H1 (cell line): ENCODE data around the gene ALDOC.

Experiments used
- CEBPB ChIP-seq: IDR thresholded peaks from 2 replicates; pipeline ENCODE4 v1.6.1; 2012; ENCODE audit warnings: low read depth, low read length
- CREB1 ChIP-seq: IDR thresholded peaks from 2 replicates; pipeline ENCODE4 v1.6.1; 2012; ENCODE audit warnings: inconsistent platforms
- CTCF ChIP-seq, 3 experiments: IDR thresholded peaks; 1 replicate in 2 of 3; 2 replicates in 1 of 3; pipeline versions ENCODE4 v1.5.1 to v1.6.1; 2011; ENCODE audit warnings: low read length in 3 of 3, mild to moderate bottlenecking in 3 of 3, inconsistent platforms in 2 of 3, low read depth in 1 of 3, moderate library complexity in 1 of 3; ENCODE audit not compliant: insufficient read depth in 1 of 3; ENCODE audit errors: control extremely low read depth in 1 of 3
- FOSL1 ChIP-seq: IDR thresholded peaks from 2 replicates; pipeline ENCODE4 v1.6.1; 2011; ENCODE audit warnings: mild to moderate bottlenecking, low read depth, low read length, moderate library complexity; ENCODE audit not compliant: insufficient read depth
- GABPA ChIP-seq: IDR thresholded peaks from 2 replicates; pipeline ENCODE4 v1.6.1; 2011; ENCODE audit warnings: mild to moderate bottlenecking, low read length, moderate library complexity, borderline replicate concordance; ENCODE audit not compliant: insufficient read depth
- NANOG ChIP-seq: IDR thresholded peaks from 2 replicates; pipeline ENCODE4 v1.6.1; 2011; ENCODE audit warnings: low read length, low read depth, mild to moderate bottlenecking, inconsistent platforms; ENCODE audit not compliant: insufficient read depth, poor library complexity, severe bottlenecking
- USF2 ChIP-seq: IDR thresholded peaks from 2 replicates; pipeline ENCODE4 v1.6.1; 2011; ENCODE audit warnings: low read length, improper control_type of control experiment
- ZNF274 ChIP-seq: IDR thresholded peaks from 2 replicates; pipeline ENCODE4 v1.7.0; 2012; ENCODE audit warnings: low read length, borderline replicate concordance; ENCODE audit errors: extremely low read depth

GRCh38 chr17:28573521-28573920 lies 3.2 kb downstream of the ALDOC start:
- TF ChIP-seq NANOG, result no peak
- TF ChIP-seq CEBPB, result no peak
- TF ChIP-seq CTCF (IDR thresholded peaks at IDR 0.05; ENCODE audit: control extremely low read depth in 1 of 3, insufficient read depth in 1 of 3, low read depth in 1 of 3, low read length in 3 of 3), result no peak
- TF ChIP-seq FOSL1, result no peak
- no peak for TF ChIP-seq ZNF274
- no peak for TF ChIP-seq CREB1
- TF ChIP-seq USF2, result no peak
- no peak for TF ChIP-seq GABPA
